GM12878 (cell line): Measurements from ENCODE around the gene EHHADH. TPM values are rescaled to one million over a fixed set of nuclear protein-coding genes. Genes with fewer than 3 reads are reported as not detected.

Experiments used
- ATAC-seq: fragments of 200-7000 bp; cut with Tn5 transposase; 3 replicates; pipeline ENCODE4 v1.9.1; 2020; ENCODE audit warnings: mild to moderate bottlenecking, moderate library complexity
- BruUV-seq: library from RNA; stranded (reverse); fragments of 400-500 nt; replicated peaks from 2 replicates; lab custom pipeline; 2021; lab: Mats Ljungman, UMichigan
- CTCF ChIA-PET: fragments of 300-600 bp; sonication (Branson Sonifier 250); formaldehyde crosslinking; extraction: SDS; loops from one replicate; lab custom pipeline; 2021; ENCODE audit warnings: inconsistent platforms; lab: Yijun Ruan, JAX
- POLR2A ChIA-PET: fragments of 350-600 bp; formaldehyde crosslinking; extraction: SDS; loops from one replicate; lab custom pipeline; 2021; ENCODE audit warnings: inconsistent platforms; lab: Charles Lee
- RAD21 ChIA-PET: fragments of 300-600 bp; sonication (Branson Sonifier 250); formaldehyde crosslinking; loops from one replicate; lab custom pipeline; 2023; ENCODE audit warnings: antibody characterized with exemption; ENCODE audit not compliant: unreplicated experiment; lab: Charles Lee
- SMC1A ChIA-PET: fragments of 300-600 bp; sonication (Branson Sonifier 250); formaldehyde crosslinking; loops from one replicate; lab custom pipeline; 2023; ENCODE audit not compliant: unreplicated experiment, uncharacterized antibody; lab: Charles Lee
- DNase-seq: peaks from one replicate; pipeline ENCODE4 v3.0.0-alpha.2; 2011; ENCODE audit warnings: low read depth, low spot score
- FAIRE-seq: peaks from 3 replicates; lab custom pipeline; 2011; peaks lifted over from hg19 to GRCh38; lab: Jason Lieb, UNC
- H2AFZ ChIP-seq: 2 replicates; pipeline ENCODE4 v1.6.0; 2011; ENCODE audit warnings: low read depth, low read length, control low read depth; ENCODE audit not compliant: control insufficient read depth
- H3K27ac ChIP-seq: 2 replicates; pipeline ENCODE4 v1.5.1; 2011; ENCODE audit warnings: control low read depth; ENCODE audit not compliant: control insufficient read depth, insufficient read depth
- H3K27me3 ChIP-seq, 2 experiments: replicated peaks in 1 of 2; 2 replicates each; pipeline versions ENCODE4 v1.6.0 to v1.6.1; 2011; ENCODE audit warnings: low read length in 1 of 2; ENCODE audit not compliant: control insufficient read depth in 2 of 2, insufficient read depth in 2 of 2
- H3K36me3 ChIP-seq, 2 experiments: 2 replicates each; pipeline ENCODE4 v1.5.1; 2011; ENCODE audit warnings: low read length in 1 of 2; ENCODE audit not compliant: control insufficient read depth in 2 of 2, insufficient read depth in 2 of 2
- H3K4me1 ChIP-seq: 2 replicates; pipeline ENCODE4 v1.6.1; 2011; ENCODE audit warnings: mild to moderate bottlenecking, low read length, moderate library complexity, mixed read lengths; ENCODE audit not compliant: control insufficient read depth, insufficient read depth
- H3K4me2 ChIP-seq: 2 replicates; pipeline ENCODE4 v1.6.0; 2011; ENCODE audit warnings: control low read depth; ENCODE audit not compliant: control insufficient read depth, insufficient read depth
- H3K4me3 ChIP-seq: fragments of 200-600 bp; sonication (generic); 2 replicates; pipeline ENCODE4 v1.5.1; 2016
- H3K79me2 ChIP-seq: 2 replicates; pipeline ENCODE4 v1.6.0; 2011; ENCODE audit warnings: low read length; ENCODE audit not compliant: control insufficient read depth, insufficient read depth
- H3K9ac ChIP-seq: 2 replicates; pipeline ENCODE4 v1.8.0; 2011; ENCODE audit warnings: low read length, control low read depth, mixed read lengths; ENCODE audit not compliant: control insufficient read depth, insufficient read depth
- H3K9me3 ChIP-seq: replicated peaks from 3 replicates; pipeline ENCODE4 v1.5.1; 2011; ENCODE audit warnings: mild to moderate bottlenecking, low read length; ENCODE audit not compliant: control insufficient read depth, insufficient read depth
- H4K20me1 ChIP-seq: 2 replicates; pipeline ENCODE4 v1.6.0; 2011; ENCODE audit not compliant: control insufficient read depth, insufficient read depth
- BHLHE40 ChIP-seq, 2 experiments: fragments of 450-650 bp in 1 of 2; IDR thresholded peaks; 2 replicates each; pipeline ENCODE4 v1.6.1; 2011 to 2017; ENCODE audit warnings: low read depth in 2 of 2, borderline replicate concordance in 1 of 2, improper control_type of control experiment in 1 of 2, low read length in 1 of 2, mild to moderate bottlenecking in 1 of 2
- CEBPB ChIP-seq, 2 experiments: fragments of 150-350 bp in 1 of 2; IDR thresholded peaks; 2 replicates each; pipeline ENCODE4 v1.6.1; 2012 to 2014; ENCODE audit warnings: low read depth in 2 of 2, low read length in 2 of 2, borderline replicate concordance in 1 of 2, inconsistent platforms in 1 of 2
- FOXM1 ChIP-seq: IDR thresholded peaks from 2 replicates; pipeline ENCODE4 v1.6.1; 2012; ENCODE audit warnings: low read depth, mild to moderate bottlenecking, inconsistent platforms, low read length, moderate library complexity
- IRF5 ChIP-seq: fragments of 450-650 bp; IDR thresholded peaks from 2 replicates; pipeline ENCODE4 v1.6.1; 2017; ENCODE audit warnings: borderline replicate concordance
- KDM1A ChIP-seq: fragments of 200-600 bp; sonication (generic); IDR thresholded peaks from 2 replicates; pipeline ENCODE4 v1.6.1; 2016; ENCODE audit warnings: borderline replicate concordance
- NFXL1 ChIP-seq: fragments of 450-650 bp; IDR thresholded peaks from 2 replicates; pipeline ENCODE4 v1.6.1; 2017; ENCODE audit warnings: antibody characterized with exemption, mild to moderate bottlenecking, borderline replicate concordance
- NFYA ChIP-seq: IDR thresholded peaks from 2 replicates; pipeline ENCODE4 v1.6.1; 2011; ENCODE audit warnings: low read depth, mild to moderate bottlenecking, low read length, improper control_type of control experiment, borderline replicate concordance
- NKRF ChIP-seq: fragments of 450-650 bp; conservative IDR thresholded peaks from 2 replicates; pipeline ENCODE4 v1.6.1; 2017; ENCODE audit warnings: mild to moderate bottlenecking, moderate library complexity
- PKNOX1 ChIP-seq: fragments of 450-650 bp; IDR thresholded peaks from 2 replicates; pipeline ENCODE4 v1.6.1; 2016; ENCODE audit warnings: mild to moderate bottlenecking
- POLR2A ChIP-seq: IDR thresholded peaks from 2 replicates; pipeline ENCODE4 v1.6.1; 2011; ENCODE audit warnings: low read depth, mild to moderate bottlenecking, low read length
- RAD21 ChIP-seq: IDR thresholded peaks from 2 replicates; pipeline ENCODE4 v1.6.1; 2011; ENCODE audit warnings: mild to moderate bottlenecking, low read depth, low read length, moderate library complexity; ENCODE audit not compliant: insufficient read depth
- REST ChIP-seq: IDR thresholded peaks from 2 replicates; pipeline ENCODE4 v1.6.1; 2012; ENCODE audit warnings: mild to moderate bottlenecking, low read depth, low read length
- SMAD1 ChIP-seq: fragments of 450-650 bp; IDR thresholded peaks from 2 replicates; pipeline ENCODE4 v1.6.1; 2018; ENCODE audit warnings: mild to moderate bottlenecking, low read depth; ENCODE audit not compliant: partially characterized antibody
- SMAD5 ChIP-seq: IDR thresholded peaks from 2 replicates; pipeline ENCODE4 v1.6.1; 2016; ENCODE audit warnings: antibody characterized with exemption, low read depth
- SREBF2 ChIP-seq: IDR thresholded peaks from 2 replicates; pipeline ENCODE4 v1.6.1; 2012; ENCODE audit warnings: mild to moderate bottlenecking, low read length
- SUPT20H ChIP-seq: IDR thresholded peaks from 2 replicates; pipeline ENCODE4 v1.6.1; 2011; ENCODE audit warnings: low read depth, mild to moderate bottlenecking, low read length, moderate library complexity, borderline replicate concordance; ENCODE audit not compliant: control insufficient read depth
- TCF12 ChIP-seq: IDR thresholded peaks from 2 replicates; pipeline ENCODE4 v1.6.1; 2011; ENCODE audit warnings: low read depth, mild to moderate bottlenecking, low read length
- TCF7 ChIP-seq: IDR thresholded peaks from 2 replicates; pipeline ENCODE4 v1.6.1; 2014; ENCODE audit warnings: antibody characterized with exemption, borderline replicate concordance
- WGBS: methylation state at CpG from one replicate; pipeline ENCODE4 v1.1.6; 2016; ENCODE audit warnings: low lambda C conversion rate; ENCODE audit not compliant: insufficient replicate concordance, insufficient coverage; ENCODE audit errors: missing lambda C conversion rate; 5-methylcytosine and 5-hydroxymethylcytosine counted together
- in situ Hi-C: fragments of 300-500 bp; cut with MboI; formaldehyde crosslinking; loops from 9 replicates; pipeline ENCODE4 v1.14.3; 2018; ENCODE audit warnings: mixed read lengths
- intact Hi-C: fragments of 100-400 bp; cut with micrococcal nuclease; formaldehyde crosslinking; loops from one replicate; pipeline ENCODE4 v1.14.2; 2022; ENCODE audit not compliant: unreplicated experiment
- polyA plus RNA-seq, 11 experiments: library from polyadenylated mRNA; depleted of rRNA in 4 of 11; unstranded in 6 of 11; stranded (reverse) in 5 of 11; fragments of >200 nt; fragmentation: Nextera tagmentation in 4 of 11; fragmentation: Illumina TruSeq in 1 of 11; extraction: Ambion mirVana in 4 of 11; extraction: Trizol in 1 of 11; gene quantifications; 1 replicate in 1 of 11; 2 replicates in 10 of 11; pipeline versions ENCODE4 v1.2.1 to v1.2.3, GENCODE V29; 2011 to 2016; ENCODE audit warnings: inconsistent platforms in 2 of 11, missing spikeins in 2 of 11, low read depth in 1 of 11
- total RNA-seq, 4 experiments: library from RNA; depleted of rRNA in 3 of 4; stranded (reverse); fragments of >200 nt in 3 of 4; fragmentation: Illumina TruSeq in 1 of 4; extraction: Trizol in 1 of 4; gene quantifications; 2 replicates each; pipeline versions ENCODE4 v1.2.1 to v1.2.3, GENCODE V29; 2013 to 2021

Gene EHHADH
- total and polyA plus RNA-seq, 10 of the 15 experiments (the other 5 are each of a cell fraction or from before 2014, with no cell fraction given), result 0.96 to 8.4 (median 5.3) TPM

- no peak for ATAC-seq
- 82% methylated on average over 5 of the region's 5 CpGs for WGBS
- POLR2A ChIA-PET, result no interaction called here
These were observed 2.6 kb downstream of the EHHADH start for GRCh38 chr3:185251272-185251671.

More at GRCh38 chr3:185251272-185251671, 2.6 kb downstream of the EHHADH start:
- ChIA-PET SMC1A (no interaction called here), RAD21 (interaction anchor here (0.5 kb wide), 1 partner anchor 1998 kb away, joined by 3 read pairs; the partner anchor contains the start of gene B3GNT5), CTCF (interaction anchor here (0.8 to 1.9 kb wide), 4 partner anchors 21 to 57 kb away, joined by 3 to 6 read pairs (median 4); no protein-coding TSS in a partner anchor)
- FAIRE-seq (no peak), DNase-seq (no peak)
- H3K9me3 ChIP-seq, result no peaks in the 10 kb centered on the region
- H2AFZ ChIP-seq, result no peak overlapping the region
- no peaks in the 10 kb centered on the region for H3K4me1 ChIP-seq
- no peak overlapping the region for H3K4me3 ChIP-seq
- H3K27ac ChIP-seq, result no peak overlapping the region
- in situ Hi-C loops, result no loop called here
- no peaks in the 10 kb centered on the region for H3K79me2 ChIP-seq
- no peaks in the 10 kb centered on the region for H4K20me1 ChIP-seq
- TF ChIP-seq NKRF (no peak), TCF12 (no peak), PKNOX1 (no peak), KDM1A (no peak), REST (no peak), CEBPB (IDR thresholded peaks at IDR 0.05; ENCODE audit: borderline replicate concordance in 1 of 2, low read depth in 2 of 2, low read length in 2 of 2) (no peak), SUPT20H (no peak), IRF5 (no peak), POLR2A (no peak), BHLHE40 (IDR thresholded peaks at IDR 0.05; ENCODE audit: borderline replicate concordance in 1 of 2, low read depth in 2 of 2, low read length in 1 of 2) (no peak), FOXM1 (no peak), SMAD1 (no peak), SMAD5 (no peak), RAD21 (no peak), TCF7 (no peak), NFYA (no peak), SREBF2 (no peak), NFXL1 (no peak)
- TF ChIP-seq, all 136 proteins: peak for 0
- intact Hi-C loops, result no loop called here
- Histone ChIP-seq H3K36me3 (no peaks in the 10 kb centered on the region), H3K27me3 (no peaks in the 10 kb centered on the region), H3K4me2 (no peak overlapping the region), H3K9ac (no peak overlapping the region)
- BruUV-seq, result no TSS peak
